Activated CD8-positive, alpha-beta T cell treated with anti-CD3 and anti-CD28 coated beads for 36 hours (primary cell): ENCODE measurements around the gene TREML2. TPM values are rescaled to one million over a fixed set of nuclear protein-coding genes. Genes with fewer than 3 reads are reported as not detected.

Experiments
- ATAC-seq: fragments of 200-7000 bp; cut with Tn5 transposase; one replicate; pipeline ENCODE4 v1.10.0; 2021; ENCODE audit warnings: mild to moderate bottlenecking, moderate library complexity
- CTCF ChIA-PET: fragments of 350-600 bp; sonication (Branson Sonifier 250); formaldehyde crosslinking; loops from one replicate; lab custom pipeline; 2021; ENCODE audit warnings: antibody characterized with exemption; lab: Charles Lee
- POLR2A ChIA-PET: fragments of 350-600 bp; sonication (Branson Sonifier 250); formaldehyde crosslinking; loops from one replicate; lab custom pipeline; 2021; ENCODE audit warnings: antibody characterized with exemption; lab: Charles Lee
- DNase-seq: peaks from one replicate; pipeline ENCODE4 v3.0.0-alpha.2; 2020
- H3K27ac Mint-ChIP-seq: one replicate; pipeline ENCODE4 v1.8.0; 2021; ENCODE audit warnings: mild to moderate bottlenecking, mixed read lengths
- H3K27me3 Mint-ChIP-seq: one replicate; pipeline ENCODE4 v1.8.0; 2021; ENCODE audit warnings: mixed read lengths
- H3K36me3 Mint-ChIP-seq: one replicate; pipeline ENCODE4 v1.8.0; 2021; ENCODE audit warnings: low read depth, mixed read lengths
- H3K4me1 Mint-ChIP-seq: one replicate; pipeline ENCODE4 v1.8.0; 2021; ENCODE audit warnings: low read depth, mixed read lengths
- H3K4me3 Mint-ChIP-seq: one replicate; pipeline ENCODE4 v1.8.0; 2021; ENCODE audit warnings: mild to moderate bottlenecking, moderate library complexity, mixed read lengths
- H3K9me3 Mint-ChIP-seq: one replicate; pipeline ENCODE4 v1.8.0; 2021; ENCODE audit warnings: mixed read lengths
- CTCF ChIP-seq: fragments of 200-600 bp; IDR thresholded peaks from one replicate; pipeline ENCODE4 v1.8.0; 2022; ENCODE audit warnings: antibody characterized with exemption, mild to moderate bottlenecking
- intact Hi-C: fragments of 100-400 bp; cut with micrococcal nuclease; formaldehyde crosslinking; loops from one replicate; pipeline ENCODE4 v1.10.0; 2022
- total RNA-seq, 2 experiments: library from RNA; stranded (reverse); gene quantifications; one replicate each; pipeline ENCODE4 v1.2.3, GENCODE V29; 2021

TREML2 gene
- total RNA-seq, 2 experiments from 2014 or later = 6.9 to 8.2 TPM

- Mint-ChIP-seq H3K36me3 (no peaks in the 10 kb centered on the region), H3K4me1 (no peaks in the 10 kb centered on the region), H3K27me3 (no peaks in the 10 kb centered on the region), H3K4me3 (no peak overlapping the region), H3K9me3 (no peaks in the 10 kb centered on the region), H3K27ac (no peak overlapping the region)
- DNase-seq (no peak), ATAC-seq (no peak)
- intact Hi-C loops = no loop called here
- POLR2A ChIA-PET = no interaction called here
- CTCF ChIA-PET = interaction anchor here (1.0 kb wide), 1 partner anchor 27 kb away, joined by 3 read pairs; no protein-coding TSS in a partner anchor
- TF ChIP-seq CTCF = no peak
Measured at GRCh38 chr6:41155132-41155805, 45.7 kb downstream of the TREML2 start.

- DNase-seq (no peak), ATAC-seq (no peak)
- H3K27me3 Mint-ChIP-seq = no peaks in the 10 kb centered on the region
- intact Hi-C loops = no loop called here
- ChIA-PET POLR2A (no interaction called here), CTCF (interaction anchor here (1.0 kb wide), 1 partner anchor 28 kb away, joined by 3 read pairs; no protein-coding TSS in a partner anchor)
- no peaks in the 10 kb centered on the region for H3K4me1 Mint-ChIP-seq
- TF ChIP-seq CTCF = no peak
- no peaks in the 10 kb centered on the region for H3K36me3 Mint-ChIP-seq
- H3K4me3 Mint-ChIP-seq = no peak within 1 kb of the TSS
- H3K27ac Mint-ChIP-seq = no peak within 1 kb of the TSS
- no peaks in the 10 kb centered on the region for H3K9me3 Mint-ChIP-seq
Measured at GRCh38 chr6:41153992-41154625, 46.8 kb downstream of the TREML2 start, which contains the start of gene TREML1. Gene TREML1 (minus strand): TSS chr6:41154347. CDS start chr6:41154288, 59 bp downstream.

GRCh38 chr6:41153451-41153850, 47.5 kb downstream of the TREML2 start:
- Mint-ChIP-seq H3K27ac (no peak overlapping the region), H3K27me3 (no peaks in the 10 kb centered on the region), H3K4me3 (no peak overlapping the region), H3K36me3 (no peaks in the 10 kb centered on the region), H3K9me3 (no peaks in the 10 kb centered on the region), H3K4me1 (no peaks in the 10 kb centered on the region)
- ChIA-PET POLR2A (no interaction called here), CTCF (no interaction called here)
- intact Hi-C loops = no loop called here
- TF ChIP-seq CTCF = no peak
- DNase-seq (no peak), ATAC-seq (no peak)

GRCh38 chr6:41150671-41151070, 50.3 kb downstream of the TREML2 start:
- no peaks in the 10 kb centered on the region for H3K9me3 Mint-ChIP-seq
- no peak overlapping the region for H3K27ac Mint-ChIP-seq
- no peak for ATAC-seq
- peaks cover 3% of the 10 kb centered on the region for H3K36me3 Mint-ChIP-seq
- no peak overlapping the region for H3K4me3 Mint-ChIP-seq
- H3K4me1 Mint-ChIP-seq = peaks cover 10% of the 10 kb centered on the region
- no peak for TF ChIP-seq CTCF
- CTCF ChIA-PET = interaction anchor here (1.8 kb wide), 1 partner anchor 12 kb away, joined by 5 read pairs; no protein-coding TSS in a partner anchor
- POLR2A ChIA-PET = no interaction called here
- H3K27me3 Mint-ChIP-seq = no peaks in the 10 kb centered on the region
- no peak for DNase-seq
- intact Hi-C loops = no loop called here

- DNase-seq (no peak), ATAC-seq (no peak)
- no peak for TF ChIP-seq CTCF
- H3K9me3 Mint-ChIP-seq = no peaks in the 10 kb centered on the region
- H3K27ac Mint-ChIP-seq = no peak overlapping the region
- no peak overlapping the region for H3K4me3 Mint-ChIP-seq
- intact Hi-C loops = no loop called here
- ChIA-PET CTCF (interaction anchor here (1.0 kb wide), 1 partner anchor 34 kb away, joined by 3 read pairs; no protein-coding TSS in a partner anchor), POLR2A (no interaction called here)
- peaks cover 7% of the 10 kb centered on the region for H3K36me3 Mint-ChIP-seq
- no peaks in the 10 kb centered on the region for H3K27me3 Mint-ChIP-seq
- H3K4me1 Mint-ChIP-seq = peaks cover 10% of the 10 kb centered on the region
Measured at GRCh38 chr6:41147917-41148316, 53.0 kb downstream of the TREML2 start.
